Measurements from ENCODE around the gene ZFYVE28. TPM values are rescaled to one million over a fixed set of nuclear protein-coding genes. Genes with fewer than 3 reads are reported as not detected.
"Not testable (repeated sequence)": the region's sequence is repeated elsewhere in the genome, so short reads cannot be mapped to it uniquely, and the experiment has no call there.

Gene ZFYVE28
- polyA plus RNA-seq, 5 donors = 2.9 to 4.0 (median 3.4) TPM

DNA sequence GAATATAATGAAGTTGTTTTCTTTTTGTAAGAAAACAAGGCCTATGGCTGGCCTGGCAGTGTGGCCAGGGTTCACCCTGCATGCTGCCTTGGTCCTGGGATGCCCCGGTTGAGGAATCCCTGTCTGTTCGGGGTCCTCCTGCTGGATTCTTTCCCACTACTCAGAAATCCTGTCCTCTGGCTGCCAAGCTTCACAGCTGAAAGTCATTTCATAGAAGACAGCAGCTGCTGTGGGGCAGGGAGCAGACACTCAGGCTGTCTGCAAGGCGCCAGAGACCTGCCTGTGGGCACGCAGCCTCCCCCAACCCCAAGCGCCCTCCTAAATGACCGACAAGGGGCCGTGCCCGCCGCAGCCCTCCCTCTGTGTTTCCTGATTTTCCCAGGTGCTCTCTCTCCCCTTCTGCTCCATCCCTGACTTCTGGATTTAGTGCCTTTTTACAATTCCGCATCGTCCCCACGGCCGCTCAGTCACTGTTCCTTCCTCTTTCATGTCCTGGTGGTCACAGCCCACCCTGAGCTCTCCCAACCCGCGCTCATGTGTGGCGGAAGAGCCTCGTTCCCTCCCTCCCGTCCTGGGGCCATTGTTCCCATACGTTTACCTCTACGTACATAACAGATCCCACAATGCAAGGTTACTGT, 27.5 kb downstream of the ZFYVE28 start:
- no peak for DNase-seq

DNA sequence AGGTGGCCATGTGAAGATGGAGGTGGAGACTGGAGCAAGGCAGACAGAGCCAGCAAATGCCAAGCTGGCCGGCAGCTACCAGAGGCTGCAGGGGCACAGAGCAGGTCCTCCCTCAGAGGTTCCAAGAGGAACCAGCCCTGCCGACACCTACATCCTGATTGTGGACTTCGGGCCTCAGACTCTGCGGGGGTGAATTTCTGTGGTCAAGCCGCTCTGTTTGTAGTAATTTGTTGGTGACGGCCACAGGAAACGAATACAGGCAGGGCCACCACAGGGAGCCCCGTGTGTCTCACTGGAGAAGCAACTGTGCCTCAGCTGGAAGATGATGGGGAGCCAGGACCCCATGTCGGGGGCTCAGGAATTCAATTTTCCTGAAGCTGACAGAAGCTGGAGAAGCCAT, 28.3 kb downstream of the ZFYVE28 start:
- no peak for DNase-seq

DNA sequence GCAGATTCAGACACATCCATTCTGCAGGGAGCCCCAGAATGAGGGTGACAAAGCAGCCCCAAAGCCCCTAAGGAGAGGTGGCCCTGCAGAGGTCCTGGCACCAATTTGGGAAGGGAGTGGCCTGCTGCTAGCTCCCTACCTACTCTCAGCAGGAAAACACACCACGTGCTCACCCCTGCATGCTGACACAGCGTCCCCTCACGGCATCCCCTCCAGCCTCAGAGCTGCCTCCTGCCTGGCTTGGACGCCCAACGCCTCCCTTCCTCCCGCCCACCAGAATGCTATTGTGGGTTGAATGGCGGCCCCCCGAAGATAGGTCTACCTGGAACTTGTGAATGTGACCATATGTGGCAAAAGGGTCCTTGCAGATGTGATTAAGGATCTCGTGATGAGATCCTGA, 28.8 kb downstream of the ZFYVE28 start:
- no peak for DNase-seq

DNA sequence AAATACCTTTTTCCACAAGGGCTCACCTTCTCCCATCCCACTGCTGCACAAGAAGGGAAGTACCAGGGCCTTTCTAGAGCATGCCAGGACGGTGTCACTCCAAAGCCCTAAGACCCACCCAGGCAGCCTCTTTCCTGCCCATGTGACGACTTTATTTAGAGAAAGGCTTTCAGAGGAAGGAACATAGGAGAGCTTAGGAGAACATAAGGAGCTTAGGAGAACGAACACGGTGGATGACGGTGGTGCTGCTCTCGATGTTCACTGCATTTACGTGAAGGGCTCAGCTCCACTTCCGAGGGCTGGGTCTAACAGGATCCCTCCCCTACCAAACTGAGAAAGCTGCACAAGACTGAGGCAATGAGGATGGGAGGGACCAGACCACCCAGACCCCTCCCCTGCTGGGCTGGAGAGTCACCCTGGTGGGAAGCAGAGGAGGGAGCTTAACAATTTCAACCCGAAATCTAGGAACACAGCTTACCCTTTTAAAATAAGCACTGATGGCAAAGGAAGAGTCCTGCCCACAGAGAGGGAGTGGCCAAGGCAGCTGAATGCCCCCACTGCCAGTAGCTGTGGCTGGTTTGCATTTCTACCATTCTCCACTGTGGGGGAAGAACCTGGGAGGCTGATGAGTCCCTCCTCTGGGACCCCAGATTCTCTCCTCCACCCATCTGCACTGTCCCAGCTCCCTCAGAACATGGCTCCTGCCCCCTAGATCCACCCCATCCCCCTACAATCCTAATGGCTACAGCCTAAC, 29.8 kb downstream of the ZFYVE28 start:
- no peak for DNase-seq

DNA sequence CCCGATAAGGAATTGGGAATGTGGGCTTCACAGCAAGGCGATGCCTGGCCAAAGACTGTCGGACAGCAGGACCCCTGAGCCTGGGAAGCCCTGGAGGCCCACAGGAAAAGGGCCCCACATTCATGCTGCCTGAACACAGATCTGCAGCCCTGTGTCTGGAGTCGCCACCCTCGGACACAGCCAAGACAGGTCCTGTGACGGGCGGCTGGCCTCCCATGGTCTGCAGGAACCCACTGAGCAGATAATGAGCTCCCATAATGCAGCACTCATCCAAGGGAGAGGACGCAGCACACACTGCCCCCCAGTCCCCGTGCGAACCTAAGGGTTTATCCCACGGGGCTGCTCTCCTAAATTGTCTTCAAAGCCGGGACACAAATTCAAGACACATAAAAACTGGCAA, 30.6 kb downstream of the ZFYVE28 start:
- DNase-seq = no peak

DNA sequence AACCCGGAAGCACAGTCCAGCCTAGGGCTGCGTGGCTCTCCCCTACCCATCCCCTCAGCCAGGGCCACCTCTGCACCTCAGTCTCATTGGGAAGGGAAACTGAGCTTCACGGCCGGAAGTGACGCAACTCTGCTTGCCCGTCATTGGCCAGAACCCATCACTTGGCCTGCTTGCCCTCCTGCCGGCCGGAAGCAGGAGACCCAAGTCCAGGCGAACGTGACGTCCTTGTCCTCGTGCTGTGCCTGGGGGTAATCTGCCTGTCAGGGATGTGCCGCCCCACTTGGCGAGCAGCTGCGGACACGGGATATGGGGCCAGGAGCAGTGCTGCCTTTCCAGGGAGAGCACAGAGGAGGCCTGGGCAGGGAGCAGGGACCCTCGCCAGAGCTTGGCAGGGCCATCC, 31.2 kb downstream of the ZFYVE28 start:
- no peak for DNase-seq

DNA sequence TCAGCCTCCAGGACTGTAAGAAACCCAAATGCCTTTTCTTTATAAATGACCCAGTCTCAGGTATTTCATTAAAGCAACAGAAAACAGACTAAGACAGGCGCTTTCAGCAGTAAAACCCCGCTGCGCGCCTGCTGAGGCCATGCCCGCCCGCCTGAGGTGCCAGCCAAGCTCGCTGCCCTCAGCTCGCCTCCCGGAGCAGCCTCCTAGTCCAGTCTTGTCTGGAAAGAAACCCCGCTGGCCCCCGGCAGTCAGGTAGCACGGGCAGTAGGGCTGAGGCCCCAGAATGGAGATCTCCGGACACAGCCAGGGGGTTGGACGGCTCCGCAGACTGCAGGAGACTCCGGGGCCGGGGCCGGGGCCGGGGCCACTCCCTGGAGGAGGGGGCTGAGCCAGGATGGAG, 31.7 kb downstream of the ZFYVE28 start:
- no peak for DNase-seq

DNA sequence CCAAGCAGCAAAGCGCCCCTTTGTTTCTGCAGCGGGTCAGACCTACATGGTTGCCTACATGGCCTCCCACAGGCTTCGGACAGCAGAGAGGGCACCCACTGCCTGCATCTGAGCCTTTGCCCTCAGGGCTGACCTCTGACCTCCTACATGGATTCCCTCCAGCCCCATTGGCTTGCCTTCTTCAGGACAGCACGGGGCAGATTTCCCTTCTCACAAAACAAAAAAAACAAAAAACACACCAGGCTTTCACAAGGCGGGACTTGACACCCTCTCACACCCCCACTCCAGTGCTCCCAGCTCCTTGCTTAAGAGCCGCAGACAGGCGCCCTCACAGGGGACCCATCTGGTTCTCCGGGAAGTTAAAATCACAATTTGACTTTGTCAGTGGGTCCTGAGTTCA, 32.9 kb downstream of the ZFYVE28 start:
- no peak for DNase-seq

DNA sequence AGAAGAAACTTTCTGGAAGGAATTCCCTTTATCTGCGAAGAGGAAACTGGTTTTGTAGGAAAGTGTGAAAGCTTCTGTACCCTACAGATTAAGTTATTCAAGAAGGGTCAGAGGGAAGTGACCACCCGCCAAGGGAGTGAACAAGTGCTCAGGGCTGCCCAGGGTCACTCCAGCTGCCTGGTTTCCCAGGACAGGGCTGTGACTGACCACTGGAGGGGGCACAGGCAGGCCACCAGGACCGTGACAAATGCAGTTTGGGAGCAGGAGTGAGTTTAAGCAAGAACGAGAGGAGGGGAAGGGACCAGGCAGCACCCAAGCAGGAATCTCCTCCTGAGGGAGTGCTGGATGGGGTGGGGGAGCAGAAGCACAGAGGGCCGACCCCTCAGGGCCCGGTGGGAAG, 34.2 kb downstream of the ZFYVE28 start:
- no peak for DNase-seq

DNA sequence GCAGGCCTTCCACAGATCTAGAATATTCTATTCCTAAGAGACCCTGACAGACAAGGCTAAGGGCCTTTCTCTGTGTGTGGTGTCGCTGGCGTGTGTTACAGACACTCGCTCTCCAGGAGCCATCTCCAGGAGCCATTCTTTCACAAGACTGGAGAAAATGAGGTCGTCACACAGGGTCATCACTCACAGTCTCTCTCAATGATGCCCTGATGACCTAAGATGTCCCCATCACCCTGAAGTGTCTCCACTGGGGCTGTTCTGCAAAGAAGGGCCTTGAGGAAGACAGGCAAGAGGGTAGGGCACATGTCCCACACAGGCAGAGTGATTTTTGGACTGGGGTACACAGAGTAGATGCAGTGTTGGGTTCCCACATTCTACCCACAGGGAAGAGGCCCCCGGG, 34.7 kb downstream of the ZFYVE28 start:
- no peak for DNase-seq

DNA sequence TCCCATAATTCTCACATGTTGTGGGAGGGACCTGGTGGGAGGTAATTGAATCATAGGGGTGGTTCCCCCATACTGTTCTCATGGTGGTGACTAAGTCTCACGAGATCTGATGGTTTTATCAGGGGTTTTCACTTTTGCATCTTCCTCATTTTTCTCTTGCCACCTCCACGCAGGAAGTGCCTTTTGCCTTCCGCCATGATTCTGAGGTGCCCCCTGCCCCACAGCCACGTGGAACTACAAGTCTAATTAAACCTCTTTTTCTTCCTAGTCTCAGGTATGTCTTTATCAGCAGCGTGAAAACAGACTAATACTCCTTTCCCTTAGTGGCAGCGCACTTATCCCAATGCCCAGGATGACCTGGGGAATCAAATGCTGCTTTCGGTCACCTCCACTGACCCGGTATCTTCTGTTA, 35.2 kb downstream of the ZFYVE28 start:
- DNase-seq = not testable (repeated sequence)

DNA sequence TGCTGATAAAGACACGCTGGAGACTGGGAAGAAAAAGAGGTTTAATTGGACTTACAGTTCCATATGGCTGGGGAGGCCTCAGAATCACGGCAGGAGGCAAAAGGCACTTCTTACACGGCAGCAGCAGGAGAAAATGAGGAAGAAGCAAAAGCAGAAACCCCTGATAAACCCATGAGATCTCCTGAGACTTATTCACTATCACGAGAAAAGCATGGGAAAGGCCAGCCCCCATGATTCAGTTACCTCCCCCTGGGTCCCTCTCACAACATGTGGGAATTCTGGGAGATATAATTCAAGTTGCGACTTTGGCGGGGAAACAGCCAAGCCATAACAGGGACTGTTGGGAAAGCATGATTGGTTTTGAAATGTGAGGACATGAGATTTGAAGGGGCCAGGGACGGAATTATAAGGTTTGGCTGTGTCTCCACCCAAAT, 35.7 kb downstream of the ZFYVE28 start:
- not testable (repeated sequence) for DNase-seq

DNA sequence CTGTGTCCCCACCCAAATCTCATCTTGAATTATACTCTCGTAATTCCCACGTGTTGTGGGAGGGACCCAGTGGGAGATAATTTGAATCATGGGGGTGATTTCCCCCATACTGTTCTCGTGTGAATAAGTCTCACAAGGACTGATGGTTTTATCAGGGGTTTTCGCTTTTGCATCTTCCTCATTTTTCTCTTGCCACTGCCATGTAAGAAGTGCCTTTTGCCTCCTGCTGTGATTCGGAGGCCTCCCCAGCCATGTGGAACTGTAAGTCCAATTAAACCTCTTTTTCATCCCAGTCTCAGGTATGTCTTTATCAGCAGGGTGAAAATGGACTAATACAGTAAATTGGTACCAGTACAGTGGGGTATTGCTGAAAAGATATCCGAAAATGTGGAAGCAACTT, 37.9 kb downstream of the ZFYVE28 start:
- not testable (repeated sequence) for DNase-seq

DNA sequence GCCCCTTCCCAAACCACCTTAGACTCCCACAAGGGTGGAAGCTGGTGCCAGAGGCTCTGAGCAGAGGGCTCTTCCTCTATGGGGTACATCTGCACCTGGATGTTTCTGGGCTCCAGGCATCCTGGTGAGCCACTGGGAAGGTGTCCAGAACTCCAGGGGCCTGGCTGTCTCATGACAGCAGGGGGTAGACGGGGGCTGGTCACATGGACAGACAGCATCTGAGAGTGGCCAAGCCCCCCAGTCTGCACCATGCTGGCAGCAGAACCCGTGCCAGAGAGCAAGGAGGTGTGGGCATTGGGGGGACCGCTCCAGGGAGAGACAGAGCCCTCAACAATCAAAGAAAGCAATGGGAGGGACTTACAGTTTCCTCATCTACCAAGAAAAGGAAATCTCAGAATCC, 39.5 kb downstream of the ZFYVE28 start:
- no peak for DNase-seq

DNA sequence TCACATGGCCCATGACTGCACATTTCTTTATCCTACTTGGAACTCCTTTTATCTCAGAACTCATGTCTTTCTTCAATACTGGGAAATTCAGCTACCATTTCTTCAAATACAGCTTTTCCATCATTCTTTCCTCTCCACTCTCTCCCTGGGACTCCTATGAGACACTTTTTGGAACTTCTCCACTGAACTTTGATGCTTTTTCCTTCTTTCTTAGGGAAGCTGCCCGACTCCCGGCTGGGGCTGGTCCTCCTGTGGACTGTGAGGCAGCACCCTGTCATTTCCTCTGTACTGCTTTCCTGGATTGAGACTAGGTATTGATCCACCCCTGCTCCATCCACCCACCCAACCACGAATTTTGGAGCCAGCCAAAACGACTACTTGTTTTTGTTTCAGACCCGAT, 40.0 kb downstream of the ZFYVE28 start:
- no peak for DNase-seq

DNA sequence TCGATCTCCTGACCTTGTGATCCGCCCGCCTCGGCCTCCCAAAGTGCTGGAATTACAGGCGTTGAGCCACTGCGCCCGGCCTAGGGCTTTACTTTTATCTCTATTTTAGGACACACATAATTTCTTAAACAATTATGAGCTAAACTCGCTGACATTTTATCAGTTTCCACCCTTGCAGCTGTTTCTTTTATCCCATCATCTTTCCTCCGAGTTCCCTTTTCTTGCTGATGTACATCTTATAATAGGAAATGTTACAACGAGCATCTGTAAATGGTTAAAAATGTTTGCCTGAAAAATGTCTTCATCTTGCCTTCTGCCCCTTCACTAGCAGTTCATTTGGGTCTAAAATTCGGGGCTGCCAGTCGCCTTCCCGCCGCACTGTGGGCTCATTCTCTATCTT, 41.2 kb downstream of the ZFYVE28 start:
- DNase-seq = no peak

DNA sequence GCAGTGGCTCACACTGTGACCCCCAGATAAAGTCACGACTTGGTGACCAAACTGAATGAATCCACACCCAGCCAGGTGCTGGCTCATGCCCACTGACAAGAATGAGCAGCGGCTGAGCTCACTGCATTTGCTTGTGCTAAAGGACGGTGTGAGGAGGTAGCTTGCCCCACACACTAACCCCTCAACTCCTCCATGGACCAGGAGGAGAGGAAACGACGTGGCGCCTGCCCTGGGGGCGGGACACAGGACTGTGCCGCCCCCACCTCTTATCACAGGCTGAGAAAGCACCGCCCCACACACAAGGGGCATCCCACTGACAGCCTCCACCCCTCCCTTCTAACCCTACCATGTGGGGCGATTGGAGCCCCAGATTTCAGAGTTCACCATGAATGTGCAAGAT, 43.0 kb downstream of the ZFYVE28 start:
- DNase-seq = no peak

DNA sequence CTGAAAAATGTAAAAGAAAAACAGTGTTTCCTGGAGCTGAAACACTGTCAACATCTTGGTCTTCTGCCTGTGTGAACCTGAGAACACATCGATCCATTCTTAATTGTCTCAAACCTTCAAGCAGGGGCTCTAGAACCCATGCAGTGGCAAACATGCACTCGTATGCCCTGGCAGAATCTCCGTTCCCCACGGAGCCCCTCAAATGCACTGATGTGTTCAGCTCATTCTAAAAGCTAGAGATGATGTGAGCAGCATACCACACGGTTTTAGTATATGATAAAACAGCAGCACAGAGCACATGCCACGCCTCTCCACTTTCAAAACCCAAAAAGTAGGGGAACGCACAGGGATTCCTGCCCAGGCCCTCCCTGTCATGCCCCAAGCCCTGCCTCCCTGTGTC, 44.9 kb downstream of the ZFYVE28 start:
- DNase-seq = no peak

DNA sequence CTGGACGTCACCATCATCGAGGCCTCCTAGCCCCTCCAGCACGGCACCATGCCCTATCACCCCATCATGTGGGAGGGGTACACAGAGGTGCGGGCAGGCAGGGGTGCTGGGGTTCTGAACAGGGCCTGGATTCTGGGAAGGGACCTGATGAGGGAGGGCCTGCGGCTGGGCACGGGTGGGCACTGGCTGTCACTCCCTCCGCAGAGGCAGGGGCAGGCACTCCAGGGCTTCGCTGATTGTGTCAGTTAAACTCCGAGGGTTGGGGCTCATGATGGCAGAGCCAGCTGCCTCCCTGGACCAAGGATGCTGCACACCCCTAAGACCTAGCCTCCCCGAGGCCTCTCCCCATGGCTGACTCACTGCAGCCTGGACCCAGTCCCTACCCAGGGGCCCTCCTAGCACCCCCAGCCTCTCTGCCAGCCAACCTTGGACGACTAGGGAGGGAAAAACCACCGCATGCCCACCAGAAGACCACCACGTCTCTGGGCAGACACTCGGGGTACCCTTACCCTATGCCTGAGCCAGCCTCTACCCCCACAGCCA, 45.9 kb downstream of the ZFYVE28 start:
- DNase-seq = no peak

DNA sequence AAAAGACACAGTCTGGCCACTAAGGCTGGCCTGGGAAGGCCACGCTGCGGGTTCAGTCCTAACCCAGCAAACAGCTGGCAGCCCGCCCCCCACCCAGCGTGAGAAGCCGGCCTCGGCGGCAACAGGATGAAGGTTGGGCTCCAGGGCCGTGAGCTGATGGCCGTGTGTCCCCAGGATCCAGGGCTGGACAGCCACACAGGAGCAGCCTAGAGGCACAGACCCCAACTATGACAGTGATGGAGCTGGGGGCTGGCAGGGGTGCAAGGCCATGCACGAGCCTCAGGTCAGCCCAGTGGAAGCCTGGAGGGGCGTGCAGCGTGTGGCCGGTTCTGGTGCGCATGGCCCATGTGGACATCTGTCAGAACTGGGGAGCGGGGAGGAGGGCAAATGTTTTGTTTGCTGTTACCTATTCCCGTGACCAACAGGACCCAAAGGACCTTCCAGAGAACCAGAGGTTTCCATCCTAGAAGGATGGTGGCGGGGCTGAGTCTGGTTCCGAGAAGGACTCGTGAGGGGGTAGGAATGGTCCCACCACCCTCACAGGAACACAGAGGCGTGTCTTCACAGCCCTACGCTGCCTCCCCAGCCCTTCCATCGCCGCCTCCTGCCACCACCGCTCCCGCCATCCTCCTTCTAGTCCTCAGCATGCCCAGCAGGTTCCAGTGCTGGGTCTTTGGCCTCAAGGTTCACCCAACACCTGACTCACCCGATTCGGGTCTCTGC, 46.5 kb downstream of the ZFYVE28 start:
- no peak for DNase-seq

DNA sequence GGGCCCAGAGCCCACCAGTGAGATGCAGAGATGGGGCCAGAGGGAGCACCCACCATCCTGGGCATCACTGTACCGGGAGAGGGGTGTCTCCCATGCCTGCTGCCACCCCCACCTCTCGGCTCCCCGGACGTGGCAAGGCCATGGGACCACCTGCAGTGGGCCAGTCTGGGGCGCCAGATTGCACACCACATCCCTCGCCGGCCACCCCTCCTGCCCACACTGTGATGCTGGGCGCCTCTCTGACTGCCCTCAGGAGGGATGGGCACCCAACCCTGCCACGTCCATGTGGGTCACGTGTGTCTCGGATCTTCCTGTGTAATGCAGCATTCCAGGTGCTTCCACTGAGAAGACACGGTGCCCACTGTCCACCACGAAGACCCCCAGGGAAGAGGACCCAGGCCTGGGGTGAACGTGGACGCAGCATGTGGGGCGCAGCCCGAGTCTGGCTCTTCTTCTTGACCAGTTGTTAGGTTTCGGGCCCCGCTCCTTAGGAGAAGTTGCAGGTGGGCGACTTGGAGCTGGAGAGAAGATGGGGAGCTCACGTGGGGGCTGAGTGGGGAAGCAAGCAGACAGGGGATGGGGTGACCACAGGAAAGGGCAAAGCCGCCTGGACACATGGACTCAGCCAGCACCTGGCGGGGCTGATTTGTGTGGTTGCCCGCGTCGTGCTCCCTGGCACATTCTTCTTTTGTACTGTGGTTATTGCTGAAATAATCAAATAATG, 47.7 kb downstream of the ZFYVE28 start:
- no peak for DNase-seq
